HepG2 (cell line): ENCODE measurements around the gene EPHA1. TPM values are rescaled to one million over a fixed set of nuclear protein-coding genes. Genes with fewer than 3 reads are reported as not detected.

Source experiments
- ARNT2 ChIP-seq: sonication (generic); formaldehyde crosslinking; IDR thresholded peaks from 2 replicates; pipeline ENCODE4 v1.8.0; 2022; ENCODE audit warnings: mild to moderate bottlenecking, low read depth, missing genetic modification reagents, moderate library complexity
- CBX1 ChIP-seq: IDR thresholded peaks from one replicate; pipeline ENCODE4 v1.6.1; 2016; ENCODE audit warnings: antibody characterized with exemption, low read depth
- DPF2 ChIP-seq: sonication (generic); formaldehyde crosslinking; IDR thresholded peaks from 2 replicates; pipeline ENCODE4 v1.4.0; 2020; ENCODE audit warnings: mild to moderate bottlenecking, low read depth, missing genetic modification reagents, borderline replicate concordance
- FOXA3 ChIP-seq: IDR thresholded peaks from 2 replicates; pipeline ENCODE4 v1.6.1; 2016; ENCODE audit warnings: missing genetic modification reagents, missing compliant biosample characterization
- GTF2F1 ChIP-seq: fragments of 150-350 bp; IDR thresholded peaks from 2 replicates; pipeline ENCODE4 v1.6.1; 2014; ENCODE audit warnings: low read length
- ISL2 ChIP-seq: sonication (generic); formaldehyde crosslinking; IDR thresholded peaks from 2 replicates; pipeline ENCODE4 v1.5.0; 2020; ENCODE audit warnings: missing genetic modification reagents
- KLF15 ChIP-seq: sonication (generic); formaldehyde crosslinking; IDR thresholded peaks from 2 replicates; pipeline ENCODE4 v1.8.1; 2023; ENCODE audit warnings: borderline replicate concordance, mild to moderate bottlenecking, inconsistent platforms, missing genetic modification reagents, mixed read lengths
- MTA1 ChIP-seq: sonication (generic); formaldehyde crosslinking; IDR thresholded peaks from 2 replicates; pipeline ENCODE4 v1.4.0; 2020; ENCODE audit warnings: missing genetic modification reagents, mild to moderate bottlenecking, borderline replicate concordance
- PHF20 ChIP-seq: sonication (generic); formaldehyde crosslinking; IDR thresholded peaks from 2 replicates; pipeline ENCODE4 v1.5.0; 2020; ENCODE audit warnings: mild to moderate bottlenecking, missing genetic modification reagents
- POLR2A ChIP-seq, 2 experiments: IDR thresholded peaks; 2 replicates each; pipeline ENCODE4 v1.6.1; 2011; ENCODE audit warnings: low read depth in 2 of 2, low read length in 2 of 2, mild to moderate bottlenecking in 1 of 2, moderate library complexity in 1 of 2; ENCODE audit not compliant: insufficient read depth in 1 of 2
- TP53 ChIP-seq: sonication (generic); formaldehyde crosslinking; conservative IDR thresholded peaks from 2 replicates; pipeline ENCODE4 v1.4.0; 2020; ENCODE audit warnings: missing genetic modification reagents
- ZNF570 ChIP-seq: sonication (generic); formaldehyde crosslinking; IDR thresholded peaks from 2 replicates; pipeline ENCODE4 v1.4.0; 2020; ENCODE audit warnings: mild to moderate bottlenecking, missing genetic modification reagents, borderline replicate concordance
- ZNF672 ChIP-seq: sonication (generic); formaldehyde crosslinking; IDR thresholded peaks from 2 replicates; pipeline ENCODE4 v1.8.1; 2022; ENCODE audit warnings: missing genetic modification reagents
- polyA plus RNA-seq, 8 experiments: library from polyadenylated mRNA; depleted of rRNA in 3 of 8; stranded (reverse) in 7 of 8; unstranded in 1 of 8; fragments of >200 nt; fragmentation: Illumina TruSeq in 4 of 8; extraction: Trizol in 4 of 8; gene quantifications; 2 replicates each; pipeline versions ENCODE4 v1.2.1 to v1.2.3, GENCODE V29; 2011 to 2016; ENCODE audit warnings: low read depth in 4 of 8, missing spikeins in 1 of 8, mixed read lengths in 1 of 8; ENCODE audit not compliant: insufficient read depth in 1 of 8
- total RNA-seq, 5 experiments: library from RNA; depleted of rRNA; stranded (reverse); fragments of >200 nt; fragmentation: Illumina TruSeq; extraction: Trizol; gene quantifications; 2 replicates each; pipeline ENCODE4 v1.2.3, GENCODE V29; 2016; ENCODE audit warnings: low read depth in 1 of 5
- TF ChIP-seq, protein P1 (sequence below): sonication (generic); formaldehyde crosslinking; IDR thresholded peaks from 2 replicates; pipeline ENCODE4 v1.9.0; 2021; ENCODE audit warnings: missing genetic modification reagents, mild to moderate bottlenecking, borderline replicate concordance
- TF ChIP-seq, protein P2 (sequence below): sonication (generic); formaldehyde crosslinking; IDR thresholded peaks from 2 replicates; pipeline ENCODE4 v1.4.0; 2020; ENCODE audit warnings: mild to moderate bottlenecking, missing genetic modification reagents
- TF ChIP-seq, protein P3 (sequence below): sonication (generic); formaldehyde crosslinking; IDR thresholded peaks from 2 replicates; pipeline ENCODE4 v1.4.0; 2020; ENCODE audit warnings: missing genetic modification reagents, borderline replicate concordance

EPHA1 gene
- total and polyA plus RNA-seq, 2 of the 13 experiments (the other 11 are each of a cell fraction or from before 2014, with no cell fraction given), result 4.6 to 17.1 TPM

DNA sequence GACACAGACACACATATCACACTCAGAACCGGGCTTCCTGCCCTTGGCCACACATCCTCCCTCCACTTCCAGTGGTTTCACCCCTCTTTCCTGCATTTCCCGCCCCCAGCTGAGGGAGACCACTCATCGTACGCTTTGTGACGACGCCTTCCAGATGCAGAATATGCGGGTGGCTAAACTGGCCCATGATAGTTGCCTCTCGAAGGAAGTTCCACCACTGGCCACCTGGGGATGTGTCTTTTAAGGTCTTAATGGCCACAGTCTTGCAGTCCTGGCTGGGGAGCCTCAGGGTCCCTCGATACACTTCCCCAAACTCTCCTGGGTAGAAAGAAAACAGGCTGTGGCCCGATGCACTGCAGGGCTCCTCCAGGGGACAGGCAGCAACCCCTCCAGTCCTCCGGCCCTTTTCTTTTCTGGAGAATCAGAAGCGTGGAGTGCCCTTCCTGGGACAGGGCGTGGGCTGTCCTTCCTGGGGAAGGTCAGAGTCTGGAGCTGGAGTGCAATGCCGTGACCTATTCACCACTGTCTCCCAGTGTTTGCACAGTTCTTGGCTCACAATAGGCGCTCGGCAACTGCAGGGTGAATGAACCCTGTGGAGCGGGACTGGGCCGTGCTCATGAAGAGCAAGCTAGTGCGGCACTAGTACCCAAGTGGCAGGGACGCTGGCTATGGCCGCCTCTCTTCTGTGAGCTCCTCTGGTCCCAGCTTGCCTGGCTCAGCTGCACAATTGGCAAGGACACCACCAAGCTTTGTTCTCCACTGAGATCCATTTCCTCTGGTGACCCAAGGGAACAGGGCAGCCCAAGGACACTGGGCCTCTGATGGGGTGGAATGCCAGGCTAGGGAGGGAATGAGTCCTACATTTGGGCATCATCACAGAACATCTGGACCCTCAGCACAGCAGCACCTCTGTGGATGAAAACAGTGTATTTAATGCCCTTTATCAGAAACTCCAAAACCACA is 13.2 kb downstream of the EPHA1 start (continued):
- TF ChIP-seq, protein P1, sequence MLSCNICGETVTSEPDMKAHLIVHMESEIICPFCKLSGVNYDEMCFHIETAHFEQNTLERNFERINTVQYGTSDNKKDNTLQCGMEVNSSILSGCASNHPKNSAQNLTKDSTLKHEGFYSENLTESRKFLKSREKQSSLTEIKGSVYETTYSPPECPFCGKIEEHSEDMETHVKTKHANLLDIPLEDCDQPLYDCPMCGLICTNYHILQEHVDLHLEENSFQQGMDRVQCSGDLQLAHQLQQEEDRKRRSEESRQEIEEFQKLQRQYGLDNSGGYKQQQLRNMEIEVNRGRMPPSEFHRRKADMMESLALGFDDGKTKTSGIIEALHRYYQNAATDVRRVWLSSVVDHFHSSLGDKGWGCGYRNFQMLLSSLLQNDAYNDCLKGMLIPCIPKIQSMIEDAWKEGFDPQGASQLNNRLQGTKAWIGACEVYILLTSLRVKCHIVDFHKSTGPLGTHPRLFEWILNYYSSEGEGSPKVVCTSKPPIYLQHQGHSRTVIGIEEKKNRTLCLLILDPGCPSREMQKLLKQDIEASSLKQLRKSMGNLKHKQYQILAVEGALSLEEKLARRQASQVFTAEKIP (CRISPR knock-in tag), result no peak
- TF ChIP-seq POLR2A (IDR thresholded peaks at IDR 0.05; ENCODE audit: insufficient read depth in 1 of 2, low read depth in 2 of 2, low read length in 2 of 2), result peak; percentile 18 to 48; a peak in 2 of 4 replicates
- TF ChIP-seq, protein P2, sequence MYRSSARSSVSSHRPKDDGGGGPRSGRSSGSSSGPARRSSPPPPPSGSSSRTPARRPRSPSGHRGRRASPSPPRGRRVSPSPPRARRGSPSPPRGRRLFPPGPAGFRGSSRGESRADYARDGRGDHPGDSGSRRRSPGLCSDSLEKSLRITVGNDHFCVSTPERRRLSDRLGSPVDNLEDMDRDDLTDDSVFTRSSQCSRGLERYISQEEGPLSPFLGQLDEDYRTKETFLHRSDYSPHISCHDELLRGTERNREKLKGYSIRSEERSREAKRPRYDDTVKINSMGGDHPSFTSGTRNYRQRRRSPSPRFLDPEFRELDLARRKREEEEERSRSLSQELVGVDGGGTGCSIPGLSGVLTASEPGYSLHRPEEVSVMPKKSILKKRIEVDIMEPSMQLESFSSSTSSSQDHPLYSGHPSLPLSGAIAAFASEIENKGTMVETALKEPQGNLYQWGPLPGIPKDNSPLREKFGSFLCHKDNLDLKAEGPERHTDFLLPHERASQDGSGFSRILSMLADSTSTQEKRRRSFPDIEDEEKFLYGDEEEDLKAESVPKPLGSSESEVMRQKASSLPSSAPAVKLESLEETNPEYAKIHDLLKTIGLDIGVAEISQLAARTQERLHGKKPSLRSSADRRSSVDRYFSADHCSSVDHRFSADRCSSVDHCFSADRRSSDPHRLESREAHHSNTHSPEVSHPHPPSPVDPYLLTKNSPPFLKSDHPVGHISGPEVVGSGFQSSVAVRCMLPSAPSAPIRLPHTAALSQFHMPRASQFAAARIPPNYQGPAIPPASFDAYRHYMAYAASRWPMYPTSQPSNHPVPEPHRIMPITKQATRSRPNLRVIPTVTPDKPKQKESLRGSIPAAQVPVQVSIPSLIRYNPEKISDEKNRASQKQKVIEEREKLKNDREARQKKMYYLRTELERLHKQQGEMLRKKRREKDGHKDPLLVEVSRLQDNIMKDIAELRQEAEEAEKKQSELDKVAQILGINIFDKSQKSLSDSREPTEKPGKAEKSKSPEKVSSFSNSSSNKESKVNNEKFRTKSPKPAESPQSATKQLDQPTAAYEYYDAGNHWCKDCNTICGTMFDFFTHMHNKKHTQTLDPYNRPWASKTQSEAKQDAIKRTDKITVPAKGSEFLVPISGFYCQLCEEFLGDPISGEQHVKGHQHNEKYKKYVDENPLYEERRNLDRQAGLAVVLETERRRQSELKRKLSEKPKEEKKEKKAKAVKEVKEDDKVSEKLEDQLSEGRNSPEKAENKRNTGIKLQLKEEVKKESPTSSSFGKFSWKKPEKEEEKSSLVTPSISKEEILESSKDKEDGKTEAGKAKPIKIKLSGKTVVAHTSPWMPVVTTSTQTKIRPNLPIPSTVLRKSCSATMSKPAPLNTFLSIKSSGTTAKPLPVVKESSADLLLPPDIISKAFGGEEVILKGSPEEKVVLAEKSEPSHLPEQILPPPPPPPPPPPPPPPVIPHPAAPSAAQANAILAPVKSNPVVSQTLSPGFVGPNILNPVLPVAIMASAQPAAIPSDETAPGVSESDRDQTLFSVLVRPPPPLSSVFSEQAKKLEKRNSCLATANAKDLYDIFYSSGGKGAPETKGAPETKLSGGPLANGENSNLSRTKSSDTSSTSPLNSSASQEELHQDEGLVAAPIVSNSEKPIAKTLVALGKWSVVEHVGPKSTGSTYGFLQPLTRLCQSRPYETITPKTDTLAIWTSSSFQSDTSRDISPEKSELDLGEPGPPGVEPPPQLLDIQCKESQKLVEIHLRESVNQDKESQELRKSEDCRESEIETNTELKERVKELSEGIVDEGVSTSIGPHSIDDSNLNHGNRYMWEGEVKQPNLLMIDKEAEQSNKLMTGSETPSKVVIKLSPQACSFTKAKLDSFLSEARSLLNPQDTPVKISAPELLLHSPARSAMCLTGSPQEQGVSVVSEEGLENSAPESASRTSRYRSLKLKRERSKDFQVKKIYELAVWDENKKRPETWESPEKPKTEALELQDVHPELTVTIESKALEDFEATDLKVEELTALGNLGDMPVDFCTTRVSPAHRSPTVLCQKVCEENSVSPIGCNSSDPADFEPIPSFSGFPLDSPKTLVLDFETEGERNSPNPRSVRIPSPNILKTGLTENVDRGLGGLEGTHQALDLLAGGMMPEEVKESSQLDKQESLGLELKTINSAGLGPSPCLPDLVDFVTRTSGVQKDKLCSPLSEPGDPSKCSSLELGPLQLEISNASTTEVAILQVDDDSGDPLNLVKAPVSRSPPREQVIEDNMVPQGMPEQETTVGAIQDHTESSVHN, result 0 out of 2 replicates have a peak, but pooled peaks have one; percentile 40
- TF ChIP-seq GTF2F1, result no peak
- TF ChIP-seq PHF20 (CRISPR knock-in tag), result no peak
- peak; percentile 78 for TF ChIP-seq DPF2 (CRISPR knock-in tag)
- no peak for TF ChIP-seq ZNF570 (CRISPR knock-in tag)
- no peak for TF ChIP-seq ZNF672
- TF ChIP-seq ISL2 (CRISPR knock-in tag), result peak; percentile 63; the same call in 1 of the 2 replicates
- no peak for TF ChIP-seq CBX1
- TF ChIP-seq FOXA3 (CRISPR knock-in tag), result peak; percentile 80
- TF ChIP-seq, protein P3, sequence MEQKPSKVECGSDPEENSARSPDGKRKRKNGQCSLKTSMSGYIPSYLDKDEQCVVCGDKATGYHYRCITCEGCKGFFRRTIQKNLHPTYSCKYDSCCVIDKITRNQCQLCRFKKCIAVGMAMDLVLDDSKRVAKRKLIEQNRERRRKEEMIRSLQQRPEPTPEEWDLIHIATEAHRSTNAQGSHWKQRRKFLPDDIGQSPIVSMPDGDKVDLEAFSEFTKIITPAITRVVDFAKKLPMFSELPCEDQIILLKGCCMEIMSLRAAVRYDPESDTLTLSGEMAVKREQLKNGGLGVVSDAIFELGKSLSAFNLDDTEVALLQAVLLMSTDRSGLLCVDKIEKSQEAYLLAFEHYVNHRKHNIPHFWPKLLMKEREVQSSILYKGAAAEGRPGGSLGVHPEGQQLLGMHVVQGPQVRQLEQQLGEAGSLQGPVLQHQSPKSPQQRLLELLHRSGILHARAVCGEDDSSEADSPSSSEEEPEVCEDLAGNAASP (CRISPR knock-in tag), result peak; percentile 83; the same call in 1 of the 2 replicates
- no peak for TF ChIP-seq KLF15 (CRISPR knock-in tag)
- peak; percentile 86 for TF ChIP-seq MTA1
- TF ChIP-seq ARNT2, result no peak
- no peak; the same call in 1 of the 2 replicates for TF ChIP-seq TP53
